Activated CD8-positive, alpha-beta memory T cell treated with anti-CD3 and anti-CD28 coated beads for 24 hours (primary cell): Measurements from ENCODE around the gene SIN3A.

Experiments
- DNase-seq: peaks from one replicate; pipeline ENCODE4 v3.0.0-alpha.2; 2020

Gene SIN3A

DNA sequence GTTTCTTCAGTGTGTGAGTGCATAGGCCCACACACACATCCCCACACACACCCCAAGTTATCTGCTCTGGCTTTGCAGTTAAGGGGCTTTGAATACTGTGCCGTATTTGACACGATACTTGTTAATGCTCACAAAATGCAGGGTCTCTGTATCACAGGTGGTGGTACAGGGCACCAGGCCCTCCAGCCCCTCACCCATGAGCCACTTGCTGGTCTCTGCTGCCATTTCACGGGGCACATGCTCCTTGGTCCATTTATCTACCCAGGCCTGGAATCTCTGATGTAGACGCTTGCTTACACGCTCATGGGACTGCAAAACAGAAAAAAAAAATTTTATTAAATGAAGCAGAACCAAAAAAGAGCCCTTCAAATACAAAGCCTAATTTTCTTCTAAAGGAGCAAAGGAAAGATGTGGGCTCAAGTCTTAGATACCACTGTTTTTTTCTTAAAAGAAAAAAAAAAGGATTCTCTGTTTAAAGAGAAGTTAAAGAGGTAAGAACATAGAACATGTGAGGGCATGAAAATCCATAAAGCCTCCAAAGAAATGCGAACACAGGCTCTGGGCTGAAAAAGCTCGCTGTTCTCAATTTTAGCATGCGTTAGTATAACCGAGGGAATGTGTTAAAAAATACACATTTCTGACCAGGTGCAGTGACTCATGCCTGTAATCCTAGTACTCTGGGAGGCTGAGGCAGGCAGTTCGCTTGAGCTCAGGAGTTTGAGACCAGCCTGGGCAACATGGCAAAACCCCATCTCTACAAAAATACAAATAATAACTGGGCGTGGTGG is 79.4 kb downstream of the SIN3A start:
- DNase-seq, result no peak

- DNase-seq, result no peak
Observed at GRCh38 chr15:75371486-75371885, 80.0 kb downstream of the SIN3A start.

DNA sequence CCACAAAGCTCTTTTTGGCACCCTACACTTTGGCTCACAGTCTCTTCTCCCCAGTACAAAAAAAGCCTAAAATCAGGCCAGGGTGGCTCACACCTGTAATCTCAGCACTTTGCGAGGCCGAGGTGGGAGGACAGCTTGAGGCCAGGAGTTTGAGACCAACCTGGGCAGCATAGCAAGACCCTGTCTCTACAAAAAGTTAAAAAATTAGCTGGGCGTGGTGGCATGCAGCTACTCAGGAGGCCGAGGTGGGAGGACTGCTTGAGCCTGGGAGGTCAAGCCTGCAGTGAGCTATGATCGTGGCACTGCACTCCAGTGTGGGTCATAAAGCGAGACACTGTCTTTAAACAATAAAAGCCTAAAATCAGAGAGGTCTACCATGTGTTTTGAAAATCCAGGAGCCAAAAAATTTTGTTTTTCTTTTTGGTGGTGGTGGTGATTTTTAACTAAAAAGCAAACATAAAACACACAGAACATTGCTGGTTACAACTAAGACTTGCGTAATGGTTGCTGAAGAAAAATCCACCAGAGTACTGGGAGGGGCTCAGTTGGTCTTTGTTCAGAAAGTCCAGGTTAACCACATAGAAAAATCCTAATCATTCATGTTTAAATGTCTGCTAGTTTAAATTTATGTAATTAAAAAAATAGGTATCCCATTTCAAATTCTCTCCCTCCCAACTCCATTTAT is 81.5 kb downstream of the SIN3A start:
- no peak for DNase-seq

DNA sequence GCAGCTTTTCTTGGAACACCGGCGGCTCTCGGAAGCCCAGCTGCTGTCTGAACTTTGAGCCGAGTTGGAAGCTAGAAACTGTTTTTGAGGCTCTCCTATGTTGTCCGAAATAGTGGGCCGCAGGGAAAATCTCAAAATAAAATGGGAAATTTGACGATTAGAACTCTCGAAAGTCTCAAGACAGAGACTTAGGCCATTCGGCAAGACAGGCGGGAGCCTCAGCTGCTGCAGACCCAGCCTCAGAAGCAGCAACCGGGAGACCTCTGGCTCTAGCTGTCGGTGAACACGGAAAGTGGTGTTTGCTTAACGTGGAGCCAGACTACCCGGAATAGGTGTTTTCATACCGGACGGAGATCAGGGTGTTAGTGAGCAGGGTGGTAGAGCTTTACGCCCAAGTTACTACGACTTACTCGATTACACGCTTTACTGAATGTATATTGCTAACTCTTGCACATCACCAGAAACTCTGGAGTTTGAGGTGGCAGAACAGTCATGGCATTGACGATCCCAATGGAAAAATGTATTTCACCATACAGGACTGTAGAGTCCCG is 82.7 kb downstream of the SIN3A start:
- DNase-seq, result no peak

- peak; percentile 97 for DNase-seq
Observed at GRCh38 chr15:75367913-75368688, 83.4 kb downstream of the SIN3A start, which contains the start of gene MAN2C1. Gene MAN2C1 (minus strand): TSS chr15:75368607. CDS start chr15:75368583, 24 bp downstream.

DNA sequence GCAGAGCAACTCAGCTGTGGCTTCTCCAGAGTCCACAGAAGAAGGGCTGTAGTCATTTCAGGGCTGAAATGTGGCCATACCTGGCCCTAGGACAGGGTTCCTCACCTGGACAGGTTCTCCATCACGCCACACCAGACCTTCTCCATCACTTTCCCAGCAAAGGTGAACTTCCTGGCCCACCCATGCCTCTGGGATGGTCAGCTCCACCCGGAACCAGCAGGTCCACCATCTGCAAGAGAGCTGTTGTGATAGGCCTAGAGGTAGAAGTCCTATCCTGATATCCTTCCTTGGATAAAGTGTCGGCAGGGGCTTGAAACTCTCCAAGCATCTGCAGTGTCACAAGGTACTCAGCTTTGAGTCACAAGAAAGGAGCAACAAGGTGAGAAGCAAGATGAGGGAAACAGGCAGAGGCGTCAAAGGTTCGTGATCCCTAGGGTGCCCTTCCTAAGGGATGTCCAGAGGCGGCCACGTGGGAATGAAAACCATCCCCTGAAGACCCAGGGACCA is 84.0 kb downstream of the SIN3A start:
- DNase-seq, result no peak

DNA sequence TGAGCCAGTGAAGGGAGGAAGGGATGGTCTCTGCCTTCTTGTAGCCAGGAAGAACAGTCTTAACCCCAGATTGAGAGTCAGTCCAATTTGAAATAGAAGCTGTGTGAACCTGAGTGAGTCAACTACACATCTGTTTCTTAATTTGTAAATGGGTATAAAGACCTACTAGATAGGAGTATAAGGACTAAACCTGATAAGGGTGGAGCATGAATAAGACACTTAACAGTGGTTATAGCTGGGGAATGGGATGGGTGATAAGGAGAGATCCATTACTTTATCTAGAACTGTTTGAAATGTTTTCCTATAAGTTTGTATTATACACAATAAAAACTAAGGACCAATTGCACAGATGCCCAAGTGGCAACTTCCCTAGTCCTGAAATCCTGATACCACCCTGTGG is 84.5 kb downstream of the SIN3A start:
- no peak for DNase-seq

DNA sequence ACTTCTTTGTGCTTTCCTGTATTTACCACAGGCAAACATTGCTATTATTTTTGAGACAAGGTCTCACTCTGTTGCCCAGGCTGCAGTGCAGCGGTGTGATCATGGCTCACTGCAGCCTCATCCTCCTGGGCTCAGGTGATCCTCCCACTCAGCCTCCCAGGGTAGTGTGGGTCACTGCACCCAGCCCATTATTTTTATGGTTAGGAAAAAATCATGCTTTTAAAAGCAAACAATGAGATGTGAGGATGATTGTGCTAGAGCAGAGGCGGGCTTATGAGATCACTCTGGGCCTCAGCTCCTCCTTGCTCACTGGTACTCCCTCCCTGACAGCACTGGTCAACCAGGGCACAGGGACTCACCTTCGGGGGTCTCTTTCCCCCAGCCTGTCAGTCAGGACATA is 85.3 kb downstream of the SIN3A start:
- DNase-seq, result peak; percentile 11

- no peak for DNase-seq
Observed at GRCh38 chr15:75364881-75365280, 86.6 kb downstream of the SIN3A start.

DNA sequence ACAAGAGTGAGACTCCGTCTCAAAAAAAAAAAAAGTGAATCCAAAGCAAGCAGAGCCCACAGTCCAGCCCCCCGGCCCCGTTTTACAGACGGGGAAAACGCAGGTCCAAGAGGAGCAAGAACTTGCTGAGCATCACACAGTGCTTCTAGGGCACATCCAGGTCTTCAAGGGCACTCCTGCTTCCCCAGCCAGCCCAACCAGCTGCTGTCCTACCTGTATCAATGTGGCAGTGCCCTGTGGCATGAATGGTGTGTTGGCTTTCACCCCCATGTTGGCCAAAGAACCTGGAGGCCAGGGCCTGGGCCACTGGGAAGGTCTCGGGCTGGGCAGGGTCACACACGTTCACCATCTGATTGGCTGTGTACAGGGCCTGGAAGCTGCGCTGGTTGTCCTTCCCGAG is 87.7 kb downstream of the SIN3A start:
- DNase-seq, result peak; percentile 43

DNA sequence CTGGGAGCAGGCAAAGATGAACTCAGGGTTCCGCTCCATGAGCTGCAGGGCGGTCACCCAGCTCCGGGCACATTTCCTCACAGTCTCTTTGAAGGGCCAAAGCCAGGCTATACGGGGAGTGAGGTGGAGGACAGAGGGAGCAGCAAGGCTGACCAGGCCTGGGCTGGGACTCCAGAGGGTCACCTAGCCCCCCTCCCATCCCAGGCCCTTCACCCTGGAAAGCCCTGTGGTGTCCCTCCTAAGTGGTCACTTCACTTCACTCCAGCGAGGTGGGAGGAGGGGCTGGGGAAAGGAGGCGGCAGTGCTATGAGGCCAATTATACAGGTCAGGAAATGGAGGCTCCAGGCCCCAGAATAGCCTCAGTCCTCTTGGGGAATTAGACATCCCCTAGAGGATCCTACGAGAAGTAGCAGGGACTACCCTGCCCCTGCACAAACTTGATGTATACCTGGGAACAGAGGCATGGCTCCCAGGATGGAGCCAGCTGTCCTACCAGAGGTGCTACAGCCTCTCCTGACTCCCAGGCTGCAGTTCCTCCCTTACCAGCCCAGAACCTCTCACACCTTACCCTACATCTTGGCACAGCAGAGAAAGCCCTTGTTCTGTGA is 88.7 kb downstream of the SIN3A start:
- peak; percentile 43 for DNase-seq

DNA sequence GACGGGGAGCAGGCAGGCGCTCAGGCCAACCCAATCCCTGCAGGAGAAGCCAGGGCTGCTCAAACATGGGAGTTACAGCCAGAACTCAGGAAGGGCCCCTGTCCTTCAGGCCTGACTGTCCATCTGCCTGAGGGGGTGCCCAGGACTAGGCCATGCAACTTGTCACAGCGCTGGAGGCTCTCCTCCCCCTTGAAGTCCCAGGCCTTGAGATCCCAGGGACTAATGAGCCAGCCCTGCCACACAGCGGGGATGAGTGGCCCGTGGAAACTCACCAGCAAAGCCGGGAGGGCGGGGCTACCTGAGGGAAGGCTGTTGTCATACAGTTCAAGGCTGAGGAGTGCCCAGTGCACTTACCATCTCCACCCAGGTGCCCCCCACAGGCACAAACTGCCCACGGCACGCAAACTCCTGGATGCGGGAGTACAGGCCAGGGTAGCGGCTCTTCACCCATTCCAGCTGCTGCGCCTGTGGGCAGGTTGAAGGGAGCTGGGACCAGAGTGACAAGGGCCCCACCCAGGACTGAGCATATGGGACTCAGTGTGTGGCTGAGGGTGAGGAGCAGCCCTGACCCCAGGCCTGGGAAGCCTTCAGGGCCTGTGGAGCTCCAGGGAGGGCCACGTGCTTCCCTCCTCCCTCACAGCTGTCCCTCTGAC is 89.4 kb downstream of the SIN3A start:
- peak; percentile 48 for DNase-seq

GRCh38 chr15:75361361-75361988 is 90.0 kb downstream of the SIN3A start:
- DNase-seq, result peak; percentile 54

DNA sequence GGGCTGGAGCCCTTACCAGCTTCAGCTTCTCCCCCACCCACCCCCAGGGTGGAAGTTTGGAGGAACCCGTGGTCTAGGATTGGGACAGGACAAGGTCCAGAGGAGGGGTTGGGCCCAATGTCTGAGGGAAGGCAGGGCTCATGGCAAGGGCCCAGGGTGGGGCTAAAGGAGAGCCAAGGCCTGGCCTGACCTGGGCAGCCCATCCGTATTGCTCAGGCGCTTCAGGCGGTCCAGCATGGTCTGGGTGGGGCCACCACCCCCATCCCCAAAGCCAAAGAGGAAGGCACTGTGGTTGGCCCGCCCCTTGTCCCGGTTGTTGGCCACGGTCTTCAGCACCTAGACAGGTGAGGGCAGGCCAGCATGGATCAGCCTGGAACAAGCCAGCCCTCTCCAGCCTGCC is 90.6 kb downstream of the SIN3A start:
- peak; percentile 55 for DNase-seq

GRCh38 chr15:75360391-75360790 is 91.1 kb downstream of the SIN3A start:
- peak; percentile 37 for DNase-seq

DNA sequence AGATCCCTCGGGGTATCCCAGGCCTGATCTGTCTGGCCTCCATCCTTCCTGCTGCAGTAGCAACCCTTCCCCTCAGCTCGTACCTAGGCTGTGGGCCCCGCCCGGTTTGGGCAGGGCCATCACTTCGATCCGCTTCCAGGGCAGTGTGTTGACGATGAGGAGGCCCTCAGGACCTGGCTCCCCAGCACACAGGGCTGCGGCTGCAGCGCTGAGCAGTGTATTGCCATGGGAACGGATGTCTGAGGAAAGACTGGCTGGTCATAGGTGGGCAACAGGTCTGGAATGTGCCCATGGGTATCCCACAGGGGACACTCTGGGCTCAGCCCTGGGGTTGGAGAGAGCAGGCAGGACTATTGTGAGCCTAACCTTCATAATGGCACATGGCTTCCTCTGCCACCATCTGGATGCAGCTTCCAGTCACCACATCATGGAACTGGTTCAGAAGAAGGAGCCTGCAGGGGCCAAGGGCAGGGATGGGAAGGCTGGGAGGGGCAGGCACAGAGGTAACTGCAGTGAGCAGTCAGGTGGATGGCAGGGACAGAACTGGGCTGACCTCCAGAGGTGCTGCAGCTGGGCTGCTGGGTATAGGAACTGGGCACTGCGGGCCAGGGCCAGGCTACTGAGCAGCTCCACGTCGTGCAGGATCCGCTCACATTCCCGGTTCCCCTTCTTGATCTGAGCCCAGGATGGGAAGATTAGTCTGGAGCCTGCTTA is 91.8 kb downstream of the SIN3A start:
- peak; percentile 53 for DNase-seq

GRCh38 chr15:75358771-75359536 is 92.5 kb downstream of the SIN3A start:
- no peak for DNase-seq

GRCh38 chr15:75357976-75358673 is 93.4 kb downstream of the SIN3A start:
- no peak for DNase-seq

GRCh38 chr15:75356517-75356916 is 95.0 kb downstream of the SIN3A start:
- DNase-seq, result no peak
